Measurements from ENCODE around the gene CAPZA2.
"Not testable (repeated sequence)": the region's sequence is repeated elsewhere in the genome, so short reads cannot be mapped to it uniquely, and the experiment has no call there.

The CAPZA2 gene

DNA sequence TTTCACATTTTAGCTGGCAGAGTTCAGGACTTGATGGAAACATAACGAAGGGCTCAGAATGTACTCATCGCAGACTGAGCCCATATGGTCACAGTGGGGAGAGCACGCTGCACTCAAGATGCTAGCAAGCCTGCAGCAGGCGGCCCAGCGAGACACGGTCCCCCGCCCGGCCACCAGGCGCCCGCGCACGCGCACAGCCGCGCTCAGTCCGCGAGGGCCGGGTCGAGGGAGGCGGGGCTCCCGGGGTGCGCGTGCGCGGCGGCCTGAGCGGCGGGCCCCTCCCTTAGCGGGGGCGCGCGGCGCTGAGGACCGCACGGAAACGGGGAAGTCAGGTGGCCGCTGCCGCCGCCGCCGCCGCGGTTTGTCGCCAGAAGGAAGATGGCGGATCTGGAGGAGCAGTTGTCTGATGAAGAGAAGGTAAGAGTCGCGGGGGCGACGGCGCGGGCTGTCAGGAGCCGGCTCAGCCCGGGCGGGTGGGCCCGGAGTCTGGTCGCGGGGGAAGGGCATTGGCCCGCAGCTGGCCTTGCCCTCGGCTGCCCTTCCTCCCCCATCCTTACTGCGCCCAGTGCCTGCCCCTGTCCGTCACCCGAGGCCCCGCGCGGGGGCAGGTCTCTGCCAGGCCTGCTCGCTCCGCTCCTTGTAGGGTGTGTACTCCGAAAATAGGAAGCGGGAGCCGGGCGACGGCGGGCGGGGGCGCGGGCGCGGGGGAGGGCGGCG is at the start of gene CAPZA2:
CAPZA2 (plus strand) TSS at position 354 of the 717 bp plus-strand sequence; CDS start at position 379, 25 bp downstream.
- H3K27me3 Mint-ChIP-seq, result peaks cover 9 to 24% of the 10 kb centered on the region in 2 donors
- H3K4me3 Mint-ChIP-seq, result peak within 1 kb of the TSS; percentile 92 to 99
- H3K36me3 Mint-ChIP-seq, result peaks cover 3 to 8% of the 10 kb centered on the region in 2 donors
- DNase-seq, result peak; percentile 93
- H3K4me1 Mint-ChIP-seq, result peaks cover 6 to 26% of the 10 kb centered on the region in 2 donors
- no peaks in the 10 kb centered on the region for H3K9me3 Mint-ChIP-seq
- H3K27ac Mint-ChIP-seq, result peak within 1 kb of the TSS; percentile 94
- ATAC-seq (replicated peaks), result peak; percentile 90

DNA sequence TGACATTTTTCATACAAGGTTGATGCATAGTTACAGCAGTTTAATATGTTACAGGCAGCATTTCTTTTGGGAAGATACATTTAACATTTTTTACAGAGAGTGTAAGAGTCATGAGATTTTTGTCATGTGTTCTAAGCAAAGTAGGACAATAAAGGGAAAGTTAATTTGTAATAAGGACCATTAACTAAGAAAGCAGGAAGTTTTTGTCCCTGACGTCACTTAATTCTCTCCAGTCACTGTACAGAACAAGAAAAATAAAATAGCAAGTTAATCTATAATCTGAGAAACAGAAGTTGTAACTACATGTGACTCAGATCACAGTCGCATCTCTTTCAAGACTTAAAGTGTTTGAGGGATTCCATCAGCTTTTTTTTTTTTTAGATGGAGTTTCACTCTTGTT is 49.5 kb upstream of the CAPZA2 start:
- no peak for DNase-seq
- ATAC-seq (replicated peaks), result no peak
- H3K9me3 Mint-ChIP-seq, result no peaks in the 10 kb centered on the region
- peaks cover 0 to 8% of the 10 kb centered on the region in 2 donors for H3K4me1 Mint-ChIP-seq
- no peak overlapping the region for H3K4me3 Mint-ChIP-seq
- H3K27ac Mint-ChIP-seq, result no peak overlapping the region
- H3K27me3 Mint-ChIP-seq, result peaks cover 4 to 6% of the 10 kb centered on the region in 2 donors
- no peaks in the 10 kb centered on the region for H3K36me3 Mint-ChIP-seq

DNA sequence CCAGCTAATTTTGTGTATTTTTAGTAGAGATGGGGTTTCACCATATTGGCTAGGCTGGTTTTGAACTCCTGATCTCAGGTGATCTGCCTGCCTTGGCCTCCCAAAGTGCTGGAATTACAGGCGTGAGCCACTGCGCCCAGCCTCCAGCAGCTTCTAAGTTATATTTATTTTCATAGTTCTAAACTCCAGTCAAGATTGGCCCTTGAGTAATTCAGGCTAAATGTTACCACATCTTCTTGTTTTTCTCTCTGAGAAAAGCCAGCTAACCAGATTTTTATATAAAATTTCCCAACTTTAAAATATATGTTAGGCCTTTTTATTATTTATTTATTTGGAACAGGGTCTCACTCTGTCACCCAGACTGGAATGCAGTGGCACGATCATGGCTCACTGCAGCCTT is 49.0 kb upstream of the CAPZA2 start:
- not testable (repeated sequence) for H3K4me1 Mint-ChIP-seq; ATAC-seq (replicated peaks); DNase-seq; H3K9me3 Mint-ChIP-seq; H3K4me3 Mint-ChIP-seq; H3K27me3 Mint-ChIP-seq; H3K36me3 Mint-ChIP-seq; H3K27ac Mint-ChIP-seq

DNA sequence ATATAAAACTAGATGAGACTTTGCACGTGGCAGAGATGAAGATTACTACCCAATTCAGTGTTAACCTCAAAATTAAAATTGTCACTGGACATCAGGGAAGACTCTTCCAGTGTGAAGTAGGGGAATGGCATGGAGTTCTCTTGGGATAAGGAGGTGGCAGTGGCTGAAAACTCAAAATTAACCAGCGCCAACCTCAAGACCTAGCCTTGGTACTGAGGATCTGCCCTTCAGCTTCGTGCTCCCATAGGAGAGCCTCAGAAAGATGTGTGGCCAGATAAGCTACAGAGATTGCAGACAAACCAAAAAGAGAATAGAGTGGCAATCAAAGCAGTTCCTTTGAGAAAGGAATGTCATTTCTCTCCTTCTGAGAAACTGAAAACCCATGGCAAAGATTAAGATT is 47.3 kb upstream of the CAPZA2 start:
- ATAC-seq (replicated peaks), result no peak
- Mint-ChIP-seq H3K9me3 (no peaks in the 10 kb centered on the region), H3K36me3 (no peaks in the 10 kb centered on the region), H3K27me3 (peaks cover 4 to 13% of the 10 kb centered on the region in 2 donors), H3K4me3 (no peak overlapping the region), H3K27ac (no peak overlapping the region), H3K4me1 (peaks cover 0 to 8% of the 10 kb centered on the region in 2 donors)
- no peak for DNase-seq

DNA sequence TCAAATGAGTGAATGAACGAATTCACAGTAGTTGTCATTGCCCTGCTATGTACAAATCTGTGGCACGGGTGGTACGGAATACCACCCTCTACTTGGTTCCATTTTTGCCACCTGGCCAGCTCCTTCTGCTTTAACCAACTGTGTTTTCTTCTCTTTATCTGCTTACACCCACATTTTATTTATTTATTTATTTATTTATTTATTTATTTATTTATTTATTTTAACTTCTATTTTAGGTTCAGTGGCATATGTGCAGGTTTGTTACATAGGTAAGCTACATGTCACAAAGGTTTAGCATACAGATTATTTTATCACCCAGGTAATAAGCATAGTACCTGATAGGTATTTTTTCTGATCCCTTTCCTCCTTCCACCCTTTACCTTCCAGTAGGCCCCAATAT is 42.2 kb upstream of the CAPZA2 start:
- H3K4me1 Mint-ChIP-seq, result peaks cover 0 to 6% of the 10 kb centered on the region in 2 donors
- no peak overlapping the region for H3K4me3 Mint-ChIP-seq
- H3K27me3 Mint-ChIP-seq, result peaks cover 14 to 22% of the 10 kb centered on the region in 2 donors
- H3K9me3 Mint-ChIP-seq, result peaks cover 3 to 5% of the 10 kb centered on the region in 2 donors
- no peak overlapping the region for H3K27ac Mint-ChIP-seq
- ATAC-seq (replicated peaks) (no peak), DNase-seq (no peak)
- H3K36me3 Mint-ChIP-seq, result no peaks in the 10 kb centered on the region

DNA sequence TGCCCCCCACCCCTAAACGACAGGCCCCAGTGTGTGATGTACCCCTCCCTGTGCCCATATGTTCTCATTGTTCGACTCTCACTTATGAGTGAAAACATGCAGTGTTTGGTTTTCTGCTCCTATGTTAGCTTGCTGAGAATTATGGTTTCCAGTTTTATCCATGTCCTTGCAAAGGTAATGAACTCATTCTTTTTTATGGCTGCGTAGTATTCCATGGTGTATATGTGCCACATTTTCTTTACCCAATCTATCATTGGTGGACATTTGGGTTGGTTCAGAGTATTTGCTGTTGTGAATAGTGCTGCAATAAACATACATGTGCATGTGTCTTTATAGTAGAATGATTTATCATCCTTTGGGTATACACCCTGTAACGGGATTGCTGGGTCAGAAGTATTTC is 40.7 kb upstream of the CAPZA2 start:
- H3K4me3 Mint-ChIP-seq; H3K27ac Mint-ChIP-seq; DNase-seq; H3K9me3 Mint-ChIP-seq; ATAC-seq (replicated peaks); H3K4me1 Mint-ChIP-seq; H3K36me3 Mint-ChIP-seq: not testable (repeated sequence)
- peaks cover 28 to 37% of the 10 kb centered on the region in 2 donors for H3K27me3 Mint-ChIP-seq

DNA sequence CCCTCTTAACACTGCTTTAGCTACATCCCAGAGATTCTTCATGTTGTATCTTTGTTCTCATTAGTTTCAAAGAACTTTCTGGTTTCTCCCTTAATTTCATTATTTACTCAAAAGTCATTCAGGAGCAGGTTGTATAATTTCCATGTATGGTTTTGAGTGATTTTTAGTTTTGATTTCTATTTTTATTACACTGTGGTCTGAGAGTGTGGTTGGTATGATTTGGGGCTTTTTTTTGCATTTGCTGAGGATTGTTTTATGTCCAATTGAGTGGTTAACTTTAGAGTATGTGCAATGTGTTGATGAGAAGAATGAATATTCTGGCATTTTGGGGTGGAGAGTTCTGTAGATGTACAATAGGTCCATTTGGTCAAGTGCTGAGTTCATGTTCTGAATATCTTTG is 37.9 kb upstream of the CAPZA2 start:
- H3K9me3 Mint-ChIP-seq, result peaks cover 3 to 5% of the 10 kb centered on the region in 2 donors
- no peaks in the 10 kb centered on the region for H3K36me3 Mint-ChIP-seq
- H3K4me3 Mint-ChIP-seq, result no peak overlapping the region
- ATAC-seq (replicated peaks), result no peak
- H3K27me3 Mint-ChIP-seq, result peaks cover 29 to 34% of the 10 kb centered on the region in 2 donors
- DNase-seq, result no peak
- H3K4me1 Mint-ChIP-seq, result peaks cover 0 to 13% of the 10 kb centered on the region in 2 donors
- H3K27ac Mint-ChIP-seq, result no peak overlapping the region

DNA sequence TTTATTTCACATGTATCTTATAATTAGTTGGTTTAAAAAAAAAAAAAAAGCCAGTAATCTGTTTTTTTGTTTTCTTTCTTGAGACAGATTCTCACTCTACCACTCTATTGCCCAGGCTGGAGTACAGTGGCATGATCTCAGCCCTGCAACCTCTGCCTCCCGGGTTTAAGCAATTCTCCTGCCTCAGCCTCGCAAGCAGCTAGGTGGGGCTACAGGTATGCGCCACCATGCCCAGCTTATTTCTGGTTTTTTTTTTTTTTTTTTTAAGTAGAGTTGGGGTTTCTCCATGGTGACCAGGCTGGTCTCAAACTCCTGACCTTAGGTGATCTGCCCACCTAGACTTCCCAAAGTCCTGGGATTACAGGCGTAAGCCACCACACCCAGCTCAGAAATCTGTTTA is 34.1 kb upstream of the CAPZA2 start:
- ATAC-seq (replicated peaks) (no peak), DNase-seq (no peak)
- Mint-ChIP-seq H3K27me3 (peaks cover 29 to 35% of the 10 kb centered on the region in 2 donors), H3K4me3 (no peak overlapping the region), H3K36me3 (no peaks in the 10 kb centered on the region), H3K9me3 (peaks cover 3 to 5% of the 10 kb centered on the region in 2 donors), H3K27ac (no peak overlapping the region), H3K4me1 (peaks cover 0 to 17% of the 10 kb centered on the region in 2 donors)

DNA sequence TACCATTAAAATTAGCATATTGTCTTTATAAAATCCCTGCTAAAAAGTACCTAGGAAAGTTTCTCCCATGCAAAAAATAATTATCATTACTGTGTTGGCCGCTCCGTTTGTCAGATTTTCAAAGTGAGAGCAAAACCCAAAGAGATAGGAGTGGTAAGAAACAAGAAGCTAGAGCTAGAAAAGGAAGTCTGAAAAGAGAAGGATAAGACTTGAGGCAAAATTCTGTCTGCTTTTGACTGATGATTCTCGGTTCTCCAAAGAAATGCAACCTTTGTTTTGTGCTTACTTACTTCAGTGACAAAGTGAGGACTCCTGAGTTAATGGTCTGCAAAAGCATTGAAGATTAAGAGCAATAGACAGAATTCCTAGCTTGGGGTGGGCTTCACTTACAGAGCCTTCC is 33.3 kb upstream of the CAPZA2 start:
- DNase-seq, result no peak
- Mint-ChIP-seq H3K36me3 (no peaks in the 10 kb centered on the region), H3K4me1 (peaks cover 0 to 17% of the 10 kb centered on the region in 2 donors), H3K4me3 (no peak overlapping the region), H3K9me3 (peaks cover 3 to 5% of the 10 kb centered on the region in 2 donors), H3K27me3 (peaks cover 27 to 43% of the 10 kb centered on the region in 2 donors), H3K27ac (no peak overlapping the region)
- peak; percentile 29 to 41 for ATAC-seq (replicated peaks)

DNA sequence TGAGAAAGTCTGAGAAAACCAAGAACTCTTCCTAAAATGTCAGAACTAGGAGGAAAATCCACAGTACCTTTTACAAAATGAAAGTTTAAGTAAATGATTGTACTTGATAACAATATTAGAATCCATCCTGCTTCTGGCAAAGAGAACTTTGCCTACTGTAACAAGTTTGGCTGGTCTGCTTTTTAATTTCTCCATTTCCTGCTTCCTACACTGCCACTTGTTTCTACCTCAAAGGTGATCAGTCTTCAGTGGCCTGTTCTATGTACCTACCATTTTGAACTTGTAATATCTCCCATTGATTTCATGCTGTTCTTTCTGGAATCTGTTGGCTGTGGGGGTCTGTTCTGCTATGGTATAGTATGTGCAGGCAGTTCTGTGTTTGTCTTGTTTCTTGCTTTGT is 32.9 kb upstream of the CAPZA2 start:
- peaks cover 0 to 14% of the 10 kb centered on the region in 2 donors for H3K4me1 Mint-ChIP-seq
- H3K27ac Mint-ChIP-seq, result no peak overlapping the region
- H3K4me3 Mint-ChIP-seq, result no peak overlapping the region

DNA sequence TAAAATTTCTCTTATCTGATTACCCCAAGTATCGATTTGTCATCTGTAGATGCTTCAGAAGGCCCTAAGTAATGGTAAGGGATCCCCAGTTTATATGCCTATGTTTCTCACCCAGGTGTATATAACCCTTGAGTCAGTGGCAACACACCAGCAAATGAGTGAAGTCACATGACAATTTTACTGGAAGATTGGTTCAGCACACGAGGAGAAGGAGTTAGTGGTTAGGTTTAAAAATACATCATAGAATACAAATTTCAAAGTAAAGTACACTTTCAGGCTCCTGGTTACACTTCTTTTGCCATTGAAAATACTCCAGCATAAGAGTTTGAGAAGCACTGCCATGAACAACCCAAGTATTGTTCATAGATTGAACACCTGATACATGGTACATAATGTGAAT is 29.7 kb upstream of the CAPZA2 start:
- Mint-ChIP-seq H3K9me3 (no peaks in the 10 kb centered on the region), H3K27me3 (peaks cover 8 to 30% of the 10 kb centered on the region in 2 donors), H3K36me3 (no peaks in the 10 kb centered on the region), H3K4me3 (no peak overlapping the region), H3K4me1 (peaks cover 0 to 11% of the 10 kb centered on the region in 2 donors), H3K27ac (no peak overlapping the region)
- no peak for ATAC-seq (replicated peaks)
- DNase-seq, result no peak

More for the DNA sequence above, 32.9 kb upstream of the CAPZA2 start:
- Mint-ChIP-seq H3K27me3 (peaks cover 25 to 41% of the 10 kb centered on the region in 2 donors), H3K36me3 (no peaks in the 10 kb centered on the region), H3K9me3 (peaks cover 1 to 2% of the 10 kb centered on the region in 2 donors)
- DNase-seq, result no peak
- no peak for ATAC-seq (replicated peaks)

DNA sequence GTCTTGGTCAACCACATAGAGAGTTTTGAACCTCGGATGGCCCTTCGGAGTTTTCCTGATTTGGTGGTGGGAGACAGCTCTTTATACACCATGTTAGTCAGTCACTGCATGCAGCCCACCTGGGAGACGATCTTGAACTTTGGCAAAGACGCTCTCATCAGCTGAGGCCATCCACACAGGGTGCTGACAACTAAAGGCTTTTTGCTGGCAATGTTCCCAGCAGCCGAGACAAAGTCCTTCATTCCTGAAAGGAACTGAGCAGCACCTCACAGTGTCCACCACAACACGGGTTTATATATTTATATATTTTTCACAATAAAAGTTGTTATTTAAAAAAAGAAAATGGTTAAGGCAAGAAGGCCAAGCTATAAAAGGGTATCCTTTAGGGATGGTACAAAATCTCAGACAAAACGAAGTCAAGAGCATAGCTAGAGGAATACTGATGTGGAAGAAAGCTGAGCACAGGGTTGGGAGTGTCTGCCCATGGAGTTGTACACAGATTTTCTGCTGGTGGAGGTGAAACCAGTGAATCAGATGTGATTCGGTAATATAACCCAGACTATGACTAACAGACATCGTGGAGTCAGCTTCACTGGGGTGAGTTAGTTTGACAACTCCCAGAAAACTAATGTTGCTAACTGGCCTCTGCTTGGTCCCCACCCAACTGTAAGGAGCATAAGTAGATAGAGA is 27.4 kb upstream of the CAPZA2 start:
- peaks cover 12 to 35% of the 10 kb centered on the region in 2 donors for H3K27me3 Mint-ChIP-seq
- H3K9me3 Mint-ChIP-seq, result no peaks in the 10 kb centered on the region
- no peak overlapping the region for H3K27ac Mint-ChIP-seq
- DNase-seq (no peak), ATAC-seq (replicated peaks) (no peak)
- no peak overlapping the region for H3K4me3 Mint-ChIP-seq
- H3K4me1 Mint-ChIP-seq, result no peaks in the 10 kb centered on the region
- no peaks in the 10 kb centered on the region for H3K36me3 Mint-ChIP-seq

DNA sequence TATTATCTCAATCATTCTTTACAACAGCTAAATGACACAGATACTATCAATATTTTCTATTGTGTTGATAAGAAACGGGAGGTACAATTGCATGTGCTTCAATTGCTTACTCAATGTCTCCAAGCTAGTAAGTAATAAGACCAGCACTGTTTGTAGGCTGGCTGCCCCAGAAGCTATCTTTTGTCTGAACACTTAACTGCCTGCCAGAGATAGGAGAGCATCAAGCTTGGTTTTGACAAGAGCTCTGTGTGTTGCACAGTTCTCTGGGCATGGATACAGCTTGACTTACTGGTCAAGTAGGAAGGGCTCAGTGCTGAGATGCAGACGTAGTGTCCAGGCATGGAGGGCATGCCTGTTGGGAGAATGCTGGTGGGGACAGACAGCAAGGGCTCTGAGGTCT is 26.3 kb upstream of the CAPZA2 start:
- Mint-ChIP-seq H3K4me1 (no peaks in the 10 kb centered on the region), H3K9me3 (peaks cover 0 to 3% of the 10 kb centered on the region in 2 donors), H3K27me3 (peaks cover 12 to 35% of the 10 kb centered on the region in 2 donors), H3K36me3 (peaks cover 0 to 1% of the 10 kb centered on the region in 2 donors), H3K27ac (peak overlapping the region; percentile 66), H3K4me3 (no peak overlapping the region)
- ATAC-seq (replicated peaks), result no peak
- no peak for DNase-seq

DNA sequence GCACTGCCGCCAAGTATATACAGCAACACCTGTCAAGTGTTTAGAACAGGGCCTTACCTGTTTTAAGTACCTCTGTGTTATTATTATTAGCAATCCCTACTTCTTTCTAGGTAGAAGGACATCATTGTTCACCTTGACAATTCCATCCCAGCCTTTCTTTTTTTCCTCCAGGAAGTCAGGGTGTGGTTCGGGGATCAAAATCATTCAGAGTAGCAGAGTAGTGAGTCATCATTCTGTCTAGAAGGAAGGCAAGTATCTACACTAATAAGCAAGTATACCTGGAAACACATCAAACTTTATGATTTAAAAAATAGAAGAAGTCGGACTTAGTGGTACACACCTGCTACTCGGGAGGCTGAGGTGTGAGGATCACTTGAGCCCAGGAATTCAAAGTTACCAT is 25.5 kb upstream of the CAPZA2 start:
- no peak overlapping the region for H3K4me3 Mint-ChIP-seq
- ATAC-seq (replicated peaks) (no peak), DNase-seq (no peak)
- H3K27ac Mint-ChIP-seq, result no peak overlapping the region
- H3K36me3 Mint-ChIP-seq, result peaks cover 0 to 2% of the 10 kb centered on the region in 2 donors
- H3K9me3 Mint-ChIP-seq, result peaks cover 0 to 3% of the 10 kb centered on the region in 2 donors
- H3K27me3 Mint-ChIP-seq, result peaks cover 12 to 35% of the 10 kb centered on the region in 2 donors
- peaks cover 0 to 1% of the 10 kb centered on the region in 2 donors for H3K4me1 Mint-ChIP-seq

DNA sequence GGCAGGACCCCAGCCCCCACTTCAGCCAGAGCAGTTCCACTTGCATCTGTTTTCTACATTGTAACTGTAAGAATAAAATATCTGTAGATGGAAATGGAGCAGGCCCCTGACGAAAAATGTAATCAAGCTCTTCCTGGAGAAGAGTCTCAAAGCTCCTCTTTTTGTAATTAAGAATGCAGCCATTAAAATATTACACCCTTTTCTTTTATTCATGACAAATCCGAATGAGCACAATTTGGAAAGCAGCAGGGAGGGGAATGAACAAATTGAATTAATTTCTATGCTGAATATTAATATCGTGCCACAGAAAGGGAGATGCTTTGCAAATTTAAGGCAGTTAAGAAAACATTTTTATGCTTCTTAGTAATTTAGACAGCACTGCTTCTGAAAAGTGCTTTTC is 24.8 kb upstream of the CAPZA2 start:
- ATAC-seq (replicated peaks) (no peak), DNase-seq (no peak)
- Mint-ChIP-seq H3K36me3 (peaks cover 0 to 2% of the 10 kb centered on the region in 2 donors), H3K27me3 (peaks cover 12 to 35% of the 10 kb centered on the region in 2 donors), H3K27ac (no peak overlapping the region), H3K4me3 (no peak overlapping the region), H3K9me3 (peaks cover 0 to 3% of the 10 kb centered on the region in 2 donors), H3K4me1 (peaks cover 2 to 8% of the 10 kb centered on the region in 2 donors)

Data from stimulated activated naive B cell treated with anti-CD40 and anti-IgM and Interleukin-4, amounts not matched to agents 10 μg/mL and 1 μg/mL and 100 μg/mL, for 72 hours (primary cell).